WTC11 (cell line): ENCODE measurements around the gene SP140L. TPM values are rescaled to one million over a fixed set of nuclear protein-coding genes. Genes with fewer than 3 reads are reported as not detected.
"Not testable (repeated sequence)": the region's sequence is repeated elsewhere in the genome, so short reads cannot be mapped to it uniquely, and the experiment has no call there.

ENCODE experiments used
- ATAC-seq: fragments of 200-7000 bp; cut with Tn5 transposase; 2 replicates; pipeline ENCODE4 v1.10.0; 2021; ENCODE audit warnings: mild to moderate bottlenecking, moderate library complexity
- CTCF ChIA-PET: fragments of 300-600 bp; sonication (Branson Sonifier 250); formaldehyde crosslinking; loops from one replicate; lab custom pipeline; 2021; ENCODE audit warnings: antibody characterized with exemption; lab: Charles Lee
- POLR2A ChIA-PET: fragments of 350-600 bp; sonication (Branson Sonifier 250); formaldehyde crosslinking; loops from one replicate; lab custom pipeline; 2021; ENCODE audit warnings: antibody characterized with exemption; lab: Charles Lee
- DNase-seq: peaks from one replicate; pipeline ENCODE4 v3.0.0; 2021; ENCODE audit warnings: low spot score
- H3K27ac Mint-ChIP-seq: 2 replicates; pipeline ENCODE4 v1.8.0; 2021; ENCODE audit warnings: mixed read lengths
- H3K27me3 Mint-ChIP-seq: 2 replicates; pipeline ENCODE4 v1.8.0; 2021; ENCODE audit warnings: low read depth, mild to moderate bottlenecking, moderate library complexity, mixed read lengths
- H3K36me3 Mint-ChIP-seq: 2 replicates; pipeline ENCODE4 v1.8.0; 2021; ENCODE audit warnings: mixed read lengths
- H3K4me1 Mint-ChIP-seq: 2 replicates; pipeline ENCODE4 v1.8.0; 2022; ENCODE audit warnings: mixed read lengths
- H3K4me3 Mint-ChIP-seq: 2 replicates; pipeline ENCODE4 v1.8.0; 2021; ENCODE audit warnings: mild to moderate bottlenecking, moderate library complexity, mixed read lengths
- H3K9me3 Mint-ChIP-seq: 2 replicates; pipeline ENCODE4 v1.8.0; 2021; ENCODE audit warnings: mixed read lengths
- GRHL2 ChIP-seq: fragments of 250-450 bp; sonication (Bioruptor Pico); IDR thresholded peaks from 2 replicates; pipeline ENCODE4 v1.8.0; 2022; ENCODE audit warnings: mild to moderate bottlenecking, moderate library complexity; ENCODE audit not compliant: insufficient replicate concordance, severe bottlenecking
- IRF2 ChIP-seq: sonication (generic); formaldehyde crosslinking; IDR thresholded peaks from 2 replicates; pipeline ENCODE4 v1.8.0; 2022; ENCODE audit warnings: low read depth, missing genetic modification reagents, borderline replicate concordance
- NR2C2 ChIP-seq: sonication (generic); formaldehyde crosslinking; IDR thresholded peaks from 2 replicates; pipeline ENCODE4 v1.8.0; 2022; ENCODE audit warnings: mild to moderate bottlenecking, missing genetic modification reagents
- NR3C1 ChIP-seq: sonication (generic); formaldehyde crosslinking; conservative IDR thresholded peaks from 2 replicates; pipeline ENCODE4 v1.8.1; 2023; ENCODE audit warnings: low read depth, mild to moderate bottlenecking, missing genetic modification reagents
- OVOL2 ChIP-seq: fragments of 250-450 bp; sonication (Bioruptor Pico); IDR thresholded peaks from 2 replicates; pipeline ENCODE4 v1.9.0; 2021; ENCODE audit warnings: mild to moderate bottlenecking, borderline replicate concordance
- PRRX2 ChIP-seq: fragments of 250-450 bp; sonication (Bioruptor Pico); IDR thresholded peaks from 2 replicates; pipeline ENCODE4 v1.8.0; 2021; ENCODE audit warnings: mild to moderate bottlenecking
- RELA ChIP-seq: sonication (generic); formaldehyde crosslinking; IDR thresholded peaks from 2 replicates; pipeline ENCODE4 v1.8.1; 2022; ENCODE audit warnings: missing genetic modification reagents, mild to moderate bottlenecking, borderline replicate concordance
- SMAD3 ChIP-seq: sonication (generic); formaldehyde crosslinking; IDR thresholded peaks from 2 replicates; pipeline ENCODE4 v1.8.0; 2022; ENCODE audit warnings: missing genetic modification reagents, mild to moderate bottlenecking, borderline replicate concordance
- TP53 ChIP-seq: sonication (generic); formaldehyde crosslinking; IDR thresholded peaks from 2 replicates; pipeline ENCODE4 v1.8.1; 2023; ENCODE audit warnings: mild to moderate bottlenecking, missing genetic modification reagents
- ZBTB21 ChIP-seq: sonication (generic); formaldehyde crosslinking; IDR thresholded peaks from 2 replicates; pipeline ENCODE4 v1.8.1; 2023; ENCODE audit warnings: mild to moderate bottlenecking, missing genetic modification reagents, borderline replicate concordance
- ZNF138 ChIP-seq: sonication (generic); formaldehyde crosslinking; conservative IDR thresholded peaks from 2 replicates; pipeline ENCODE4 v1.8.1; 2022; ENCODE audit warnings: mild to moderate bottlenecking, moderate library complexity, missing genetic modification reagents
- ZNF317 ChIP-seq: sonication (generic); formaldehyde crosslinking; IDR thresholded peaks from 2 replicates; pipeline ENCODE4 v1.8.1; 2023; ENCODE audit warnings: low read depth, mild to moderate bottlenecking, moderate library complexity, missing genetic modification reagents, borderline replicate concordance
- total RNA-seq: library from RNA; stranded (reverse); gene quantifications from 3 replicates; pipeline ENCODE4 v1.2.3, GENCODE V29; 2021
- TF ChIP-seq, protein P1 (sequence below): sonication (generic); formaldehyde crosslinking; IDR thresholded peaks from 2 replicates; pipeline ENCODE4 v1.8.1; 2023; ENCODE audit warnings: mild to moderate bottlenecking, missing genetic modification reagents, moderate library complexity
- TF ChIP-seq, protein P2 (sequence below): fragments of 250-450 bp; sonication (Bioruptor Pico); IDR thresholded peaks from 2 replicates; pipeline ENCODE4 v2.1.2; 2022; ENCODE audit warnings: mild to moderate bottlenecking, moderate library complexity
- TF ChIP-seq, protein P3 (sequence below): sonication (generic); formaldehyde crosslinking; IDR thresholded peaks from 2 replicates; pipeline ENCODE4 v1.8.0; 2023; ENCODE audit warnings: mild to moderate bottlenecking, missing genetic modification reagents
- TF ChIP-seq, protein P4 (sequence below): sonication (generic); formaldehyde crosslinking; IDR thresholded peaks from 2 replicates; pipeline ENCODE4 v1.8.0; 2022; ENCODE audit warnings: mild to moderate bottlenecking, missing genetic modification reagents
- TF ChIP-seq, protein P5 (sequence below): sonication (generic); formaldehyde crosslinking; IDR thresholded peaks from 2 replicates; pipeline ENCODE4 v1.8.1; 2023; ENCODE audit warnings: mild to moderate bottlenecking, missing genetic modification reagents, borderline replicate concordance

Gene SP140L
- total RNA-seq, 1 experiment from 2014 or later: 3.2 TPM

DNA sequence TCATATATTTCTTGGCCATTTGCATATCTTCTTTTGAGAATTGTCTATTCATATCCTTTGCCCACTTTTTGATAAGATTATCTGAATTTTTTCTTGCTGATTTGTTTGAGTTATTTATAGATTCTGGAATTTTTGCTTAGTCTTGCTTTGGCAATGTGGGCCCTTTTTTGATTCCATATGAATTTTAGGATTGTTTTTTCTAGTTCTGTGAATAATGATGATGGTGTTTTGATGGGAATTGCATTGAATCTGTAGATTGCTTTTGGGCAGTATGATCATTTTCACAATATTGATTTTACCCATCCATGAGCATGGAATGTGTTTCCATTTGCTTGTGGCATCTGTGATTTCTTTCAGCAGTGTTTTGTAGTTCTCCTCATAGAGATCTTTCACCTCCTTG lies 112.1 kb downstream of the SP140L start:
- H3K9me3 Mint-ChIP-seq: peaks cover 14% of the 10 kb centered on the region
- ATAC-seq, H3K36me3 Mint-ChIP-seq, H3K4me1 Mint-ChIP-seq, CTCF ChIA-PET, POLR2A ChIA-PET, DNase-seq, H3K27ac Mint-ChIP-seq, H3K27me3 Mint-ChIP-seq, H3K4me3 Mint-ChIP-seq: not testable (repeated sequence)

DNA sequence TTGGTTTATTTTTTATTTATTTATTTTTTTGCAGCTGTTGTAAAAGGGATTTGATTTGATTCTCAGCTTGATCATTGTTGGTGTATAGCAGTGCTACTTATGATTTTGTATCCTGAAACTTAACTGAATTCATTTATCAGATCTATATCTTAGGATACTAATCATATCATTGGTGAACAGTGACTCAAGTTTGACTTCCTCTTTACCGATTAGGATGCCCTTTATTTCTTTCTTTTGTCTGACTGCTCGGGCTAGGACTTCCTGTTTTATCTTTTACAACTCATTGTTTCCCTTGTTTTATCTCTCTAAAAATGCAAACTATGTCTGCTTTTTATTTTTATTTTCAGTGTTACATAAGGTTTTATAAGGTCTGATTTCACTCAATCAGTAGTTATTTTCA lies 112.6 kb downstream of the SP140L start:
- peaks cover 2% of the 10 kb centered on the region; the same call in 1 of the 2 replicates for H3K4me1 Mint-ChIP-seq
- TF ChIP-seq, protein P1, sequence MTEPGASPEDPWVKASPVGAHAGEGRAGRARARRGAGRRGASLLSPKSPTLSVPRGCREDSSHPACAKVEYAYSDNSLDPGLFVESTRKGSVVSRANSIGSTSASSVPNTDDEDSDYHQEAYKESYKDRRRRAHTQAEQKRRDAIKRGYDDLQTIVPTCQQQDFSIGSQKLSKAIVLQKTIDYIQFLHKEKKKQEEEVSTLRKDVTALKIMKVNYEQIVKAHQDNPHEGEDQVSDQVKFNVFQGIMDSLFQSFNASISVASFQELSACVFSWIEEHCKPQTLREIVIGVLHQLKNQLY (CRISPR knock-in tag): no peak
- TF ChIP-seq IRF2 (CRISPR knock-in tag) (no peak), PRRX2 (no peak), NR2C2 (CRISPR knock-in tag) (no peak), NR3C1 (CRISPR knock-in tag) (no peak), RELA (CRISPR knock-in tag) (no peak), ZNF317 (CRISPR knock-in tag) (no peak), SMAD3 (CRISPR knock-in tag) (no peak), OVOL2 (CRISPR knock-in tag) (no peak), TP53 (CRISPR knock-in tag) (no peak)
- TF ChIP-seq, protein P2, sequence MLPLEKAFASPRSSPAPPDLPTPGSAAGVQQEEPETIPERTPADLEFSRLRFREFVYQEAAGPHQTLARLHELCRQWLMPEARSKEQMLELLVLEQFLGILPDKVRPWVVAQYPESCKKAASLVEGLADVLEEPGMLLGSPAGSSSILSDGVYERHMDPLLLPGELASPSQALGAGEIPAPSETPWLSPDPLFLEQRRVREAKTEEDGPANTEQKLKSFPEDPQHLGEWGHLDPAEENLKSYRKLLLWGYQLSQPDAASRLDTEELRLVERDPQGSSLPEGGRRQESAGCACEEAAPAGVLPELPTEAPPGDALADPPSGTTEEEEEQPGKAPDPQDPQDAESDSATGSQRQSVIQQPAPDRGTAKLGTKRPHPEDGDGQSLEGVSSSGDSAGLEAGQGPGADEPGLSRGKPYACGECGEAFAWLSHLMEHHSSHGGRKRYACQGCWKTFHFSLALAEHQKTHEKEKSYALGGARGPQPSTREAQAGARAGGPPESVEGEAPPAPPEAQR (CRISPR knock-in tag): no peak
- TF ChIP-seq, protein P3, sequence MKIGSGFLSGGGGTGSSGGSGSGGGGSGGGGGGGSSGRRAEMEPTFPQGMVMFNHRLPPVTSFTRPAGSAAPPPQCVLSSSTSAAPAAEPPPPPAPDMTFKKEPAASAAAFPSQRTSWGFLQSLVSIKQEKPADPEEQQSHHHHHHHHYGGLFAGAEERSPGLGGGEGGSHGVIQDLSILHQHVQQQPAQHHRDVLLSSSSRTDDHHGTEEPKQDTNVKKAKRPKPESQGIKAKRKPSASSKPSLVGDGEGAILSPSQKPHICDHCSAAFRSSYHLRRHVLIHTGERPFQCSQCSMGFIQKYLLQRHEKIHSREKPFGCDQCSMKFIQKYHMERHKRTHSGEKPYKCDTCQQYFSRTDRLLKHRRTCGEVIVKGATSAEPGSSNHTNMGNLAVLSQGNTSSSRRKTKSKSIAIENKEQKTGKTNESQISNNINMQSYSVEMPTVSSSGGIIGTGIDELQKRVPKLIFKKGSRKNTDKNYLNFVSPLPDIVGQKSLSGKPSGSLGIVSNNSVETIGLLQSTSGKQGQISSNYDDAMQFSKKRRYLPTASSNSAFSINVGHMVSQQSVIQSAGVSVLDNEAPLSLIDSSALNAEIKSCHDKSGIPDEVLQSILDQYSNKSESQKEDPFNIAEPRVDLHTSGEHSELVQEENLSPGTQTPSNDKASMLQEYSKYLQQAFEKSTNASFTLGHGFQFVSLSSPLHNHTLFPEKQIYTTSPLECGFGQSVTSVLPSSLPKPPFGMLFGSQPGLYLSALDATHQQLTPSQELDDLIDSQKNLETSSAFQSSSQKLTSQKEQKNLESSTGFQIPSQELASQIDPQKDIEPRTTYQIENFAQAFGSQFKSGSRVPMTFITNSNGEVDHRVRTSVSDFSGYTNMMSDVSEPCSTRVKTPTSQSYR (CRISPR knock-in tag): no peak
- TF ChIP-seq, protein P4, sequence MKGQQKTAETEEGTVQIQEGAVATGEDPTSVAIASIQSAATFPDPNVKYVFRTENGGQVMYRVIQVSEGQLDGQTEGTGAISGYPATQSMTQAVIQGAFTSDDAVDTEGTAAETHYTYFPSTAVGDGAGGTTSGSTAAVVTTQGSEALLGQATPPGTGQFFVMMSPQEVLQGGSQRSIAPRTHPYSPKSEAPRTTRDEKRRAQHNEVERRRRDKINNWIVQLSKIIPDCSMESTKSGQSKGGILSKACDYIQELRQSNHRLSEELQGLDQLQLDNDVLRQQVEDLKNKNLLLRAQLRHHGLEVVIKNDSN (CRISPR knock-in tag): no peak
- TF ChIP-seq, all 79 proteins: peak for 0
- no peak for DNase-seq
- CTCF ChIA-PET: no interaction called here
- no peak for ATAC-seq
- Mint-ChIP-seq H3K27ac (no peak overlapping the region), H3K9me3 (peaks cover 14% of the 10 kb centered on the region), H3K4me3 (no peak overlapping the region), H3K36me3 (peaks cover 3% of the 10 kb centered on the region; the same call in 1 of the 2 replicates), H3K27me3 (no peaks in the 10 kb centered on the region)
- POLR2A ChIA-PET: no interaction called here

DNA sequence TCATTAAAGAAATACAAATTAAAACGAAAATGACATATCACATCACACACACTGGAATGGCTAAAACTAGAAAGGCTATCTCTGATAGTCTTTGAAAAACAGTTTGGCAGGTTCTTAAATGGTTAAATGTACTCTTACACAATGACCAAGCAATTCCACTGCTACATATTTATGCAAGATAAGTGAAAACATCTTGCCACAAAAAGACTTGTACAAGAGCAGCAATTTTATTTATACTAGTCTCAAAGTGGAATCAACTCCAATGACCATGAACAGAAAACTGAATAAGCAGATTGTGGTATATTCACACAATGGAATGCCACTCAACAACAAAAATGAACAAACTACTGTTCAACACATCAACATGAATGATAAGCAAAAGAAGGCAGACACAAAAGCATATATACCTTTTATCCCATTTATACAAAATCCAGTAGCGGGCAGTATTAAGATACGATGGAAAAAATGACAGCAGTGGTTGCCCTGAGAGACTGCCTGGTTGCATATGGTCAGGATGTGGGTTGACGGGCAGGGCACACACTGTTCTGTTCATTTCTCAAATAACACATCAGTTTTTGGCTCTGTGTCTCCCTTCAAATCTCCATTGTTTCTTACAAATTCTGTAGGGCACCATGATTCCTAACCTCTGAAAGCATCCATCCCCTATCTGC lies 114.4 kb downstream of the SP140L start:
- CTCF ChIA-PET: no interaction called here
- ATAC-seq: no peak

More for the DNA sequence above, 114.4 kb downstream of the SP140L start:
- Mint-ChIP-seq H3K27me3 (no peaks in the 10 kb centered on the region), H3K36me3 (peaks cover 1% of the 10 kb centered on the region; the same call in 1 of the 2 replicates), H3K4me1 (peaks cover 2% of the 10 kb centered on the region; the same call in 1 of the 2 replicates), H3K9me3 (peaks cover 7% of the 10 kb centered on the region), H3K27ac (no peak overlapping the region), H3K4me3 (no peak overlapping the region)
- POLR2A ChIA-PET: no interaction called here
- TF ChIP-seq NR2C2 (CRISPR knock-in tag) (no peak), ZNF138 (CRISPR knock-in tag) (no peak), ZBTB21 (CRISPR knock-in tag) (no peak), GRHL2 (CRISPR knock-in tag) (no peak)
- TF ChIP-seq, protein P5, sequence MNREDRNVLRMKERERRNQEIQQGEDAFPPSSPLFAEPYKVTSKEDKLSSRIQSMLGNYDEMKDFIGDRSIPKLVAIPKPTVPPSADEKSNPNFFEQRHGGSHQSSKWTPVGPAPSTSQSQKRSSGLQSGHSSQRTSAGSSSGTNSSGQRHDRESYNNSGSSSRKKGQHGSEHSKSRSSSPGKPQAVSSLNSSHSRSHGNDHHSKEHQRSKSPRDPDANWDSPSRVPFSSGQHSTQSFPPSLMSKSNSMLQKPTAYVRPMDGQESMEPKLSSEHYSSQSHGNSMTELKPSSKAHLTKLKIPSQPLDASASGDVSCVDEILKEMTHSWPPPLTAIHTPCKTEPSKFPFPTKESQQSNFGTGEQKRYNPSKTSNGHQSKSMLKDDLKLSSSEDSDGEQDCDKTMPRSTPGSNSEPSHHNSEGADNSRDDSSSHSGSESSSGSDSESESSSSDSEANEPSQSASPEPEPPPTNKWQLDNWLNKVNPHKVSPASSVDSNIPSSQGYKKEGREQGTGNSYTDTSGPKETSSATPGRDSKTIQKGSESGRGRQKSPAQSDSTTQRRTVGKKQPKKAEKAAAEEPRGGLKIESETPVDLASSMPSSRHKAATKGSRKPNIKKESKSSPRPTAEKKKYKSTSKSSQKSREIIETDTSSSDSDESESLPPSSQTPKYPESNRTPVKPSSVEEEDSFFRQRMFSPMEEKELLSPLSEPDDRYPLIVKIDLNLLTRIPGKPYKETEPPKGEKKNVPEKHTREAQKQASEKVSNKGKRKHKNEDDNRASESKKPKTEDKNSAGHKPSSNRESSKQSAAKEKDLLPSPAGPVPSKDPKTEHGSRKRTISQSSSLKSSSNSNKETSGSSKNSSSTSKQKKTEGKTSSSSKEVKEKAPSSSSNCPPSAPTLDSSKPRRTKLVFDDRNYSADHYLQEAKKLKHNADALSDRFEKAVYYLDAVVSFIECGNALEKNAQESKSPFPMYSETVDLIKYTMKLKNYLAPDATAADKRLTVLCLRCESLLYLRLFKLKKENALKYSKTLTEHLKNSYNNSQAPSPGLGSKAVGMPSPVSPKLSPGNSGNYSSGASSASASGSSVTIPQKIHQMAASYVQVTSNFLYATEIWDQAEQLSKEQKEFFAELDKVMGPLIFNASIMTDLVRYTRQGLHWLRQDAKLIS (CRISPR knock-in tag): no peak
- DNase-seq: no peak
